ENCODE data around the gene ZNF311. TPM values are rescaled to one million over a fixed set of nuclear protein-coding genes. Genes with fewer than 3 reads are reported as not detected.

The ZNF311 gene
- total and polyA plus RNA-seq, 2 donors, result 0.76 to 0.80 TPM

GRCh38 chr6:28947831-28948270, 57.3 kb downstream of the ZNF311 start:
- Histone ChIP-seq H3K9me3 (ENCODE audit: control insufficient read depth in 2 of 2, insufficient read depth in 1 of 2, low read length in 1 of 2) (peaks cover 0 to 4% of the 10 kb centered on the region in 2 donors), H3K36me3 (ENCODE audit: control insufficient read depth in 2 of 2, insufficient read depth in 2 of 2, low read length in 1 of 2) (no peaks in the 10 kb centered on the region), H3K27me3 (ENCODE audit: control insufficient read depth in 2 of 2, insufficient read depth in 1 of 2, low read length in 1 of 2) (peaks cover 9 to 28% of the 10 kb centered on the region in 2 donors), H3K27ac (ENCODE audit: low read depth in 1 of 2, low read length in 1 of 2) (no peak overlapping the region), H3K4me1 (ENCODE audit: control insufficient read depth in 2 of 2, insufficient read depth in 2 of 2, low read length in 2 of 2) (peaks cover 5 to 11% of the 10 kb centered on the region in 2 donors), H3K4me3 (ENCODE audit: low read length in 2 of 2) (no peak overlapping the region)
- 96% methylated on average over 1 of the region's 1 CpG for WGBS
- DNase-seq (ENCODE audit: low read depth in 6 of 9, low spot score in 9 of 9), result no peak

DNA sequence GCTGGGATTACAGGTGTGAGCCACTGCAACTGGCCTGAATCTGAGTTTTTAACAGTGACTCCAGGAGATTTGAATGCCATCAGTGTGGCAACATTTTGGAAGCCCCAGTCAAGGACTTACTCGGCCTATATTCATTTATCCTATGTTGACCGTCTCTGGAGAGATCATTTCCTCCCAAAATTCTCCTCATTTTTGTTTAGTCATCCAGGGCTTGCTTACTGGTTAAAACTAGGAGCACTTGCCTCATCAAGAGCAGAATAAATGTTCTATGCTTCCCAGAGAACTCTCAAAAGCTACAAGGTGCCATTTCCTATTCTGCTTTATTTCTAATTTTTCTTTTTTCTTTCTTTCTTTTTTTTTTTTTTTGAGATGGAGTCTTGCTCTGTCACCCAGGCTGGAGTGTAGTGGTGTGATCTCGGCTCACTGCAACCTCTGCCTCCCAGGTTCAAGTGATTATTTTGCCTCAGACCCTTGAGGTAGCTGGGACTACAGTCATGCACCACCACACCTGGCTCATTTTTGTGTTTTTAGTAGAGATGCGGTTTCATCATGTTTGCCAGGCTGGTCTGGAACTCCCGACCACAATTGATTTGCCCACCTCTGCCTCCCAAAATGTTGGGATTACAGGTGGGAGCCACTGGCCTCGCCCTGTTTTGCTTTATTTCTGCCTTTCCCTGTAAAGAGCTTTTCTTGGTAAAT, 57.9 kb downstream of the ZNF311 start:
- H3K36me3 ChIP-seq (ENCODE audit: control insufficient read depth in 2 of 2, insufficient read depth in 2 of 2, low read length in 1 of 2), result no peaks in the 10 kb centered on the region
- DNase-seq (ENCODE audit: low read depth in 6 of 9, low spot score in 9 of 9), result no peak
- peaks cover 5 to 12% of the 10 kb centered on the region in 2 donors for H3K4me1 ChIP-seq (ENCODE audit: control insufficient read depth in 2 of 2, insufficient read depth in 2 of 2, low read length in 2 of 2)
- H3K27me3 ChIP-seq (ENCODE audit: control insufficient read depth in 2 of 2, insufficient read depth in 1 of 2, low read length in 1 of 2), result peaks cover 5 to 29% of the 10 kb centered on the region in 2 donors
- no peak overlapping the region for H3K4me3 ChIP-seq (ENCODE audit: low read length in 2 of 2)
- H3K27ac ChIP-seq (ENCODE audit: low read depth in 1 of 2, low read length in 1 of 2), result no peak overlapping the region
- WGBS, result 88% methylated on average over 6 of the region's 6 CpGs
- H3K9me3 ChIP-seq (ENCODE audit: control insufficient read depth in 2 of 2, insufficient read depth in 1 of 2, low read length in 1 of 2), result peaks cover 0 to 4% of the 10 kb centered on the region in 2 donors

GRCh38 chr6:28945349-28945748, 59.8 kb downstream of the ZNF311 start:
- WGBS, result 92% methylated on average over 3 of the region's 3 CpGs
- peaks cover 0 to 11% of the 10 kb centered on the region in 2 donors for H3K9me3 ChIP-seq (ENCODE audit: control insufficient read depth in 2 of 2, insufficient read depth in 1 of 2, low read length in 1 of 2)
- H3K27ac ChIP-seq (ENCODE audit: low read depth in 1 of 2, low read length in 1 of 2), result no peak overlapping the region

More at GRCh38 chr6:28945349-28945748, 59.8 kb downstream of the ZNF311 start:
- no peak for DNase-seq (ENCODE audit: low read depth in 6 of 9, low spot score in 9 of 9)
- H3K4me3 ChIP-seq (ENCODE audit: low read length in 2 of 2), result no peak overlapping the region
- peaks cover 9 to 30% of the 10 kb centered on the region in 2 donors for H3K4me1 ChIP-seq (ENCODE audit: control insufficient read depth in 2 of 2, insufficient read depth in 2 of 2, low read length in 2 of 2)
- no peaks in the 10 kb centered on the region for H3K36me3 ChIP-seq (ENCODE audit: control insufficient read depth in 2 of 2, insufficient read depth in 2 of 2, low read length in 1 of 2)
- peaks cover 0 to 39% of the 10 kb centered on the region in 2 donors for H3K27me3 ChIP-seq (ENCODE audit: control insufficient read depth in 2 of 2, insufficient read depth in 1 of 2, low read length in 1 of 2)

Other genes with a start within 250 kb of the ZNF311 start
- gene TRIM27, start 81.3 kb downstream of the ZNF311 start, total RNA-seq, result 48.6 TPM
- gene TRIM27, start 81.3 kb downstream of the ZNF311 start, polyA plus RNA-seq, result 67.9 TPM
- gene OR2W1, start 39.9 kb upstream of the ZNF311 start, total RNA-seq, result not detected
- gene OR2W1, start 39.9 kb upstream of the ZNF311 start, polyA plus RNA-seq, result not detected
- not detected for gene OR2B3, start 82.0 kb upstream of the ZNF311 start, total RNA-seq
- not detected for gene OR2B3, start 82.0 kb upstream of the ZNF311 start, polyA plus RNA-seq
- not detected for gene OR2J1, start 94.2 kb upstream of the ZNF311 start, total RNA-seq
- 0.02 TPM for gene OR2J1, start 94.2 kb upstream of the ZNF311 start, polyA plus RNA-seq
- not detected for gene OR2J3, start 102.7 kb upstream of the ZNF311 start, total RNA-seq
- 0.05 TPM for gene OR2J3, start 102.7 kb upstream of the ZNF311 start, polyA plus RNA-seq
- gene OR2J2, start 165.6 kb upstream of the ZNF311 start, total RNA-seq, result not detected
- not detected for gene OR2J2, start 165.6 kb upstream of the ZNF311 start, polyA plus RNA-seq

Data from thymus (tissue), 11 donors.